BJ (cell line): ENCODE data around the gene HSH2D. TPM values are rescaled to one million over a fixed set of nuclear protein-coding genes. Genes with fewer than 3 reads are reported as not detected.

Experiments
- CTCF ChIA-PET: fragments of 350-600 bp; formaldehyde crosslinking; extraction: SDS; loops from one replicate; lab custom pipeline; 2021; ENCODE audit warnings: antibody characterized with exemption, inconsistent platforms; lab: Yijun Ruan, JAX
- POLR2A ChIA-PET: fragments of 300-600 bp; sonication (Branson Sonifier 250); formaldehyde crosslinking; extraction: SDS; loops from one replicate; lab custom pipeline; 2021; ENCODE audit warnings: antibody characterized with exemption; lab: Charles Lee
- DNase-seq: peaks from one replicate; pipeline ENCODE4 v3.0.0-alpha.2; 2011; ENCODE audit warnings: low read depth
- H3K27me3 ChIP-seq: 2 replicates; pipeline ENCODE4 v1.6.0; 2011; ENCODE audit warnings: low read length; ENCODE audit not compliant: control insufficient read depth, insufficient read depth
- H3K36me3 ChIP-seq: 2 replicates; pipeline ENCODE4 v1.5.1; 2011; ENCODE audit warnings: low read length; ENCODE audit not compliant: control insufficient read depth, insufficient read depth
- H3K4me3 ChIP-seq: 2 replicates; pipeline ENCODE4 v1.5.1; 2011; ENCODE audit warnings: low read depth, mild to moderate bottlenecking, control low read depth, low read length
- CTCF ChIP-seq: IDR thresholded peaks from 2 replicates; pipeline ENCODE4 v1.5.1; 2011; ENCODE audit warnings: low read depth, mild to moderate bottlenecking, control low read depth, inconsistent platforms, low read length, moderate library complexity; ENCODE audit not compliant: insufficient read depth
- polyA minus RNA-seq: library from RNA; depleted of rRNA, polyadenylated mRNA; stranded (reverse); fragments of >200 nt; gene quantifications from 2 replicates; pipeline ENCODE4 v1.2.3, GENCODE V29; 2011; rRNA and poly(A)+ RNA removed
- polyA plus RNA-seq: library from polyadenylated mRNA; depleted of rRNA; stranded (reverse); fragments of >200 nt; gene quantifications from 2 replicates; pipeline ENCODE4 v1.2.3, GENCODE V29; 2011; rRNA removed

The HSH2D gene
- polyA plus RNA-seq: not detected in 2 replicates
- not detected in 2 replicates for polyA minus RNA-seq

- POLR2A ChIA-PET: no interaction called here
These were observed at the start of gene HSH2D for GRCh38 chr19:16143399-16144215. HSH2D (plus strand) TSS chr19:16143685; CDS start chr19:16148751, 5,066 bp downstream.

GRCh38 chr19:16094360-16095070 lies 49.0 kb upstream of the HSH2D start:
- Histone ChIP-seq H3K36me3 (peaks cover 61% of the 10 kb centered on the region), H3K27me3 (no peaks in the 10 kb centered on the region), H3K4me3 (no peak overlapping the region)
- TF ChIP-seq CTCF: no peak
- DNase-seq: no peak
- ChIA-PET CTCF (interaction anchor here (0.6 to 1.9 kb wide), 4 partner anchors 13 to 249 kb away, joined by 3 to 9 read pairs (median 4); no protein-coding TSS in a partner anchor), POLR2A (interaction anchor here (0.6 to 1.2 kb wide), 6 partner anchors 8 to 91 kb away, joined by 3 to 8 read pairs (median 5); partner anchors contain the start of genes FAM32A and TPM4)

More at GRCh38 chr19:16143399-16144215, at the start of gene HSH2D:
- no peak for DNase-seq
- TF ChIP-seq CTCF: no peak
- no peak within 1 kb of the TSS for H3K4me3 ChIP-seq
- CTCF ChIA-PET: no interaction called here
- no peaks in the 10 kb centered on the region for H3K27me3 ChIP-seq
- no peaks in the 10 kb centered on the region for H3K36me3 ChIP-seq

GRCh38 chr19:16095071-16095571 lies 48.4 kb upstream of the HSH2D start:
- CTCF ChIA-PET: interaction anchor here (0.6 to 1.9 kb wide), 7 partner anchors 12 to 248 kb away, joined by 3 to 9 read pairs (median 3); no protein-coding TSS in a partner anchor
- POLR2A ChIA-PET: interaction anchor here (0.6 to 1.2 kb wide), 4 partner anchors 16 to 90 kb away, joined by 3 to 8 read pairs (median 5); partner anchors contain the start of genes FAM32A and TPM4
- peaks cover 58% of the 10 kb centered on the region for H3K36me3 ChIP-seq
- H3K4me3 ChIP-seq: no peak overlapping the region
- DNase-seq: no peak
- no peak for TF ChIP-seq CTCF
- no peaks in the 10 kb centered on the region for H3K27me3 ChIP-seq

GRCh38 chr19:16096280-16096855 lies 47.1 kb upstream of the HSH2D start:
- ChIA-PET POLR2A (no interaction called here), CTCF (interaction anchor here (1.3 to 1.9 kb wide), 2 partner anchors 10 to 15 kb away, joined by 3 to 9 read pairs; no protein-coding TSS in a partner anchor)
- no peak for TF ChIP-seq CTCF
- Histone ChIP-seq H3K36me3 (peaks cover 54% of the 10 kb centered on the region), H3K27me3 (no peaks in the 10 kb centered on the region), H3K4me3 (no peak overlapping the region)
- no peak for DNase-seq
